Measurements from ENCODE around the gene GPR31.

GPR31 gene

DNA sequence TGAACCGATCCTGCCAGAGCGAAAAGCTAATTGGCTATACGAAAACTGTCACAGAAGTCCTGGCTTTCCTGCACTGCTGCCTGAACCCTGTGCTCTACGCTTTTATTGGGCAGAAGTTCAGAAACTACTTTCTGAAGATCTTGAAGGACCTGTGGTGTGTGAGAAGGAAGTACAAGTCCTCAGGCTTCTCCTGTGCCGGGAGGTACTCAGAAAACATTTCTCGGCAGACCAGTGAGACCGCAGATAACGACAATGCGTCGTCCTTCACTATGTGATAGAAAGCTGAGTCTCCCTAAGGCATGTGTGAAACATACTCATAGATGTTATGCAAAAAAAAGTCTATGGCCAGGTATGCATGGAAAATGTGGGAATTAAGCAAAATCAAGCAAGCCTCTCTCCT is 20.7 kb downstream of the GPR31 start:
- no peak for TF ChIP-seq EZH2phosphoT487 (IDR thresholded peaks at IDR 0.05; ENCODE audit: borderline replicate concordance, low read length)
- TF ChIP-seq CTCF (IDR thresholded peaks at IDR 0.05; ENCODE audit: low read depth, low read length, poor library complexity, severe bottlenecking) = no peak
- H3K4me2 ChIP-seq (ENCODE audit: low read length) = no peak overlapping the region

GRCh38 chr6:167136376-167136775 is 21.4 kb downstream of the GPR31 start:
- Histone ChIP-seq H3F3A (ENCODE audit: control insufficient read depth, insufficient read depth) (no peaks in the 10 kb centered on the region), H3K79me2 (ENCODE audit: control insufficient read depth, low read length) (no peaks in the 10 kb centered on the region), H3K27me3 (ENCODE audit: control insufficient read depth, low read length) (peaks cover 20% of the 10 kb centered on the region), H3K9me2 (replicated peaks; ENCODE audit: control insufficient read depth, low read length) (no peaks in the 10 kb centered on the region), H4K20me1 (ENCODE audit: control insufficient read depth, insufficient read depth, low read depth, low read length) (no peaks in the 10 kb centered on the region), H3K4me2 (ENCODE audit: low read length) (no peak overlapping the region), H3K4me3 (ENCODE audit: low read length) (no peak overlapping the region), H3K36me3 (ENCODE audit: control insufficient read depth, low read length) (no peaks in the 10 kb centered on the region), H3K27ac (ENCODE audit: low read depth, low read length) (no peak overlapping the region), H3K4me1 (ENCODE audit: control insufficient read depth, low read length) (peaks cover 6% of the 10 kb centered on the region), H3K9me3 (ENCODE audit: control insufficient read depth, insufficient read depth, low read length) (no peaks in the 10 kb centered on the region)
- no peak for TF ChIP-seq CTCF (IDR thresholded peaks at IDR 0.05; ENCODE audit: low read depth, low read length, poor library complexity, severe bottlenecking)
- TF ChIP-seq EZH2phosphoT487 (IDR thresholded peaks at IDR 0.05; ENCODE audit: borderline replicate concordance, low read length) = no peak

More for the DNA sequence above, 20.7 kb downstream of the GPR31 start:
- peaks cover 6% of the 10 kb centered on the region for H3K4me1 ChIP-seq (ENCODE audit: control insufficient read depth, low read length)
- no peaks in the 10 kb centered on the region for H3K79me2 ChIP-seq (ENCODE audit: control insufficient read depth, low read length)
- H3K9me3 ChIP-seq (ENCODE audit: control insufficient read depth, insufficient read depth, low read length) = no peaks in the 10 kb centered on the region
- H3K4me3 ChIP-seq (ENCODE audit: low read length) = no peak overlapping the region
- H3F3A ChIP-seq (ENCODE audit: control insufficient read depth, insufficient read depth) = no peaks in the 10 kb centered on the region
- no peaks in the 10 kb centered on the region for H3K9me2 ChIP-seq (replicated peaks; ENCODE audit: control insufficient read depth, low read length)
- H3K27me3 ChIP-seq (ENCODE audit: control insufficient read depth, low read length) = peaks cover 20% of the 10 kb centered on the region
- no peak overlapping the region for H3K27ac ChIP-seq (ENCODE audit: low read depth, low read length)
- no peaks in the 10 kb centered on the region for H3K36me3 ChIP-seq (ENCODE audit: control insufficient read depth, low read length)
- H4K20me1 ChIP-seq (ENCODE audit: control insufficient read depth, insufficient read depth, low read depth, low read length) = no peaks in the 10 kb centered on the region

- no peak overlapping the region for H3K27ac ChIP-seq (ENCODE audit: low read depth, low read length)
- H3K9me3 ChIP-seq (ENCODE audit: control insufficient read depth, insufficient read depth, low read length) = no peaks in the 10 kb centered on the region
- H3K4me1 ChIP-seq (ENCODE audit: control insufficient read depth, low read length) = peaks cover 8% of the 10 kb centered on the region
- no peak for TF ChIP-seq EZH2phosphoT487 (IDR thresholded peaks at IDR 0.05; ENCODE audit: borderline replicate concordance, low read length)
- no peak for TF ChIP-seq CTCF (IDR thresholded peaks at IDR 0.05; ENCODE audit: low read depth, low read length, poor library complexity, severe bottlenecking)
- no peak overlapping the region for H3K4me3 ChIP-seq (ENCODE audit: low read length)
- no peaks in the 10 kb centered on the region for H3K36me3 ChIP-seq (ENCODE audit: control insufficient read depth, low read length)
- H4K20me1 ChIP-seq (ENCODE audit: control insufficient read depth, insufficient read depth, low read depth, low read length) = no peaks in the 10 kb centered on the region
- no peaks in the 10 kb centered on the region for H3K79me2 ChIP-seq (ENCODE audit: control insufficient read depth, low read length)
- H3K27me3 ChIP-seq (ENCODE audit: control insufficient read depth, low read length) = peaks cover 20% of the 10 kb centered on the region
- H3K9me2 ChIP-seq (replicated peaks; ENCODE audit: control insufficient read depth, low read length) = no peaks in the 10 kb centered on the region
- H3K4me2 ChIP-seq (ENCODE audit: low read length) = no peak overlapping the region
- no peaks in the 10 kb centered on the region for H3F3A ChIP-seq (ENCODE audit: control insufficient read depth, insufficient read depth)
These were observed 23.1 kb downstream of the GPR31 start for GRCh38 chr6:167134448-167135328.

Measured in DOHH2 (cell line).